Fibroblast of lung (primary cell): ENCODE measurements around the gene TRAF3.

Experiments used
- CTCF ChIP-seq, 2 donors: IDR thresholded peaks in 1 of 2; conservative IDR thresholded peaks in 1 of 2; 1 replicate in 1 of 2; 2 replicates in 1 of 2; pipeline ENCODE4 v1.5.1; 2011 to 2012; ENCODE audit warnings: low read length in 2 of 2, control low read depth in 1 of 2, inconsistent platforms in 1 of 2, low read depth in 1 of 2, mild to moderate bottlenecking in 1 of 2
- EZH2 ChIP-seq: IDR thresholded peaks from 2 replicates; pipeline ENCODE4 v1.5.1; 2012; ENCODE audit warnings: low read length, control low read depth, mild to moderate bottlenecking; ENCODE audit errors: missing control alignments

- TF ChIP-seq CTCF (conservative IDR thresholded peaks at IDR 0.05 in 1 of 2, IDR thresholded peaks at IDR 0.05 in 1 of 2; ENCODE audit: low read depth in 1 of 2, low read length in 2 of 2) (no peak), EZH2 (no peak)
These were observed 114.3 kb downstream of the TRAF3 start for GRCh38 chr14:102891556-102891955.
